Endothelial cell (in vitro differentiated cells): ENCODE data around the gene ROS1. TPM values are rescaled to one million over a fixed set of nuclear protein-coding genes. Genes with fewer than 3 reads are reported as not detected.

Experiments used
- DNase-seq: peaks from one replicate; pipeline ENCODE4 v3.0.0; 2021; ENCODE audit warnings: low spot score
- H3K27ac Mint-ChIP-seq: one replicate; pipeline ENCODE4 v1.8.0; 2021; ENCODE audit warnings: mixed read lengths, inconsistent platforms; ENCODE audit not compliant: unreplicated experiment
- H3K27me3 Mint-ChIP-seq: one replicate; pipeline ENCODE4 v1.8.0; 2021; ENCODE audit warnings: mild to moderate bottlenecking, moderate library complexity, mixed read lengths, inconsistent platforms; ENCODE audit not compliant: unreplicated experiment
- H3K36me3 Mint-ChIP-seq: one replicate; pipeline ENCODE4 v1.8.0; 2021; ENCODE audit warnings: mild to moderate bottlenecking, low read depth, mixed read lengths, inconsistent platforms; ENCODE audit not compliant: unreplicated experiment
- H3K4me1 Mint-ChIP-seq: one replicate; pipeline ENCODE4 v1.8.0; 2021; ENCODE audit warnings: mild to moderate bottlenecking, mixed read lengths, inconsistent platforms; ENCODE audit not compliant: unreplicated experiment
- H3K4me3 Mint-ChIP-seq: one replicate; pipeline ENCODE4 v1.8.0; 2021; ENCODE audit warnings: mild to moderate bottlenecking, mixed read lengths, inconsistent platforms; ENCODE audit not compliant: unreplicated experiment
- H3K9me3 Mint-ChIP-seq: one replicate; pipeline ENCODE4 v1.8.0; 2021; ENCODE audit warnings: mixed read lengths, inconsistent platforms; ENCODE audit not compliant: unreplicated experiment
- total RNA-seq: library from RNA; stranded (reverse); fragmentation: NEBNext Ultra II Directional; extraction: Animal tissue kit (Norgen Biotek cat#: 25700); gene quantifications from one replicate; pipeline ENCODE4 v1.2.1, GENCODE V29; 2021; ENCODE audit not compliant: unreplicated experiment
- TF ChIP-seq, protein P1 (sequence below): fragments of 200-600 bp; sonication (generic); IDR thresholded peaks from one replicate; pipeline ENCODE4 v1.5.0; 2021; ENCODE audit warnings: antibody characterized with exemption; ENCODE audit not compliant: unreplicated experiment

Gene ROS1
- total RNA-seq, 1 donor from 2014 or later: 0.05 TPM

DNA sequence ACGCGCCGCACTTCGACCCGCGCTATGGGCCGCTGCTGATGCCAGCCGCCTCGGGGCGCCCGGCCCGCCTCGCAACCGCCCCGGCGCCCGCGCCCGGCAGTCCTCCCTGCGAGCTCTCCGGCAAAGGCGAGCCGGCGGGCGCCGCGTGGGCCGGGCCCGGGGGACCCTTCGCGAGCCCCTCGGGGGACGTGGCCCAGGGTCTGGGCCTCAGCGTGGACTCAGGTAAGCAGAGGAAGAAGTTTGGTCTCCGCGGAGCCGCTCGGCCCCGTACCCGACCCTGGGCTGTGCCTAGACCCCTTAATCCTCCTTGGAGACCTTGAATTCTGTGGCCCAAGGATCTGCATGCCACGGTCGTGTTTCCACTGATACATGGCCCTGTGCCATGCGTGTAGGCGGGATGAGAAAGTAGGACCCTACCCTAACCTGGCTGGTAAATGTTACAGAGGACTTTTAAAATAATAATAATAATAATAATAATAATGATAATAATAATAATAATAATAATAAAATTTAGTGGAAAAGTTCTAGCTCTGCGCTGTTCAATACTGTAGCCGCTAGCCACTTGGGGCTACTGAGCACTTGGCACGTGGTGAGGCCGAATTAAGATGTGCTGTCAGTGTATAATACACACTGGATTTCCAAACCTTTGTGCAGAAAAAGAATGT, 154.8 kb downstream of the ROS1 start:
- Mint-ChIP-seq H3K9me3 (no peaks in the 10 kb centered on the region), H3K36me3 (no peaks in the 10 kb centered on the region), H3K4me3 (peak overlapping the region; percentile 72), H3K27me3 (peaks cover 11% of the 10 kb centered on the region), H3K27ac (no peak overlapping the region), H3K4me1 (peaks cover 5% of the 10 kb centered on the region)
- DNase-seq: no peak
- TF ChIP-seq, protein P1, sequence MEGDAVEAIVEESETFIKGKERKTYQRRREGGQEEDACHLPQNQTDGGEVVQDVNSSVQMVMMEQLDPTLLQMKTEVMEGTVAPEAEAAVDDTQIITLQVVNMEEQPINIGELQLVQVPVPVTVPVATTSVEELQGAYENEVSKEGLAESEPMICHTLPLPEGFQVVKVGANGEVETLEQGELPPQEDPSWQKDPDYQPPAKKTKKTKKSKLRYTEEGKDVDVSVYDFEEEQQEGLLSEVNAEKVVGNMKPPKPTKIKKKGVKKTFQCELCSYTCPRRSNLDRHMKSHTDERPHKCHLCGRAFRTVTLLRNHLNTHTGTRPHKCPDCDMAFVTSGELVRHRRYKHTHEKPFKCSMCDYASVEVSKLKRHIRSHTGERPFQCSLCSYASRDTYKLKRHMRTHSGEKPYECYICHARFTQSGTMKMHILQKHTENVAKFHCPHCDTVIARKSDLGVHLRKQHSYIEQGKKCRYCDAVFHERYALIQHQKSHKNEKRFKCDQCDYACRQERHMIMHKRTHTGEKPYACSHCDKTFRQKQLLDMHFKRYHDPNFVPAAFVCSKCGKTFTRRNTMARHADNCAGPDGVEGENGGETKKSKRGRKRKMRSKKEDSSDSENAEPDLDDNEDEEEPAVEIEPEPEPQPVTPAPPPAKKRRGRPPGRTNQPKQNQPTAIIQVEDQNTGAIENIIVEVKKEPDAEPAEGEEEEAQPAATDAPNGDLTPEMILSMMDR: no peak

- peaks cover 11% of the 10 kb centered on the region for H3K27me3 Mint-ChIP-seq
- no peaks in the 10 kb centered on the region for H3K36me3 Mint-ChIP-seq
- peaks cover 5% of the 10 kb centered on the region for H3K4me1 Mint-ChIP-seq
- peak; percentile 42 for DNase-seq
- H3K4me3 Mint-ChIP-seq: peak overlapping the region; percentile 80
- H3K9me3 Mint-ChIP-seq: no peaks in the 10 kb centered on the region
- no peak overlapping the region for H3K27ac Mint-ChIP-seq
- TF ChIP-seq, protein P1: no peak
These were observed 155.5 kb downstream of the ROS1 start for GRCh38 chr6:117270055-117270842.

- no peak for DNase-seq
- Mint-ChIP-seq H3K4me3 (peak overlapping the region; percentile 80), H3K4me1 (peaks cover 5% of the 10 kb centered on the region), H3K36me3 (no peaks in the 10 kb centered on the region), H3K9me3 (no peaks in the 10 kb centered on the region), H3K27ac (no peak overlapping the region), H3K27me3 (peaks cover 17% of the 10 kb centered on the region)
- TF ChIP-seq, protein P1: no peak
These were observed 156.1 kb downstream of the ROS1 start for GRCh38 chr6:117269638-117270054.

DNA sequence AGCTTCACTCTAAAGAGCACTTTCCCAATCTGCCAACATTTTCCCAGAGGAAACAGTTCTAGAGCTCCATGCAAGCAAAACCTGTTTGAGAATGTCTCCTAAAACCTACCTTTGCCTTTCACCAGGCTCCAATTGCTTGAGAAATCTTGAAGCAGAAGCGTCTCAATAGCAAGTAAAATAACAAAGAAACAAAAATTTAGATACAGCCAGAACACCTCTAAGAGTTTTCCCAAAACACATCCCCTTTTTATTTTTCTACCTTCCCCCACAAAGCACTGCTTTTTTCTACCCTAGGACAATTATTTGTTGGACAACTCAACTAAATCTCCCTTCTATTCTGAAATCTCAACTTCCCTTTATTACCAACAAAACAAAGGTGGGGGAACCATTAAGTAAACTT, 156.8 kb downstream of the ROS1 start:
- Mint-ChIP-seq H3K27me3 (peaks cover 23% of the 10 kb centered on the region), H3K4me3 (no peak overlapping the region), H3K27ac (no peak overlapping the region), H3K9me3 (no peaks in the 10 kb centered on the region), H3K4me1 (peaks cover 5% of the 10 kb centered on the region), H3K36me3 (no peaks in the 10 kb centered on the region)
- TF ChIP-seq, protein P1: no peak
- no peak for DNase-seq
